DND-41 (cell line): ENCODE measurements around the gene TTLL3.
A peak's percentile ranks its signal among the peaks of the same experiment; 100 is the strongest.

Source experiments
- ATAC-seq: fragments of 200-7000 bp; cut with Tn5 transposase; 3 replicates; pipeline ENCODE4 v1.9.1; 2021; ENCODE audit warnings: low read depth; ENCODE audit not compliant: insufficient read depth
- DNase-seq: peaks from one replicate; pipeline ENCODE4 v3.0.0-alpha.2; 2020
- H2AFZ ChIP-seq: 2 replicates; pipeline ENCODE4 v1.6.0; 2012; ENCODE audit warnings: low read depth, low read length
- H3K27ac ChIP-seq: 2 replicates; pipeline ENCODE4 v1.5.1; 2012; ENCODE audit warnings: low read length, inconsistent platforms
- H3K27me3 ChIP-seq: fragments of 200-600 bp; sonication (generic); 2 replicates; pipeline ENCODE4 v1.6.0; 2012; ENCODE audit warnings: low read length, mild to moderate bottlenecking, inconsistent platforms; ENCODE audit not compliant: insufficient read depth, poor library complexity
- H3K36me3 ChIP-seq: 2 replicates; pipeline ENCODE4 v1.5.1; 2012; ENCODE audit warnings: low read length, inconsistent platforms; ENCODE audit not compliant: insufficient read depth
- H3K4me1 ChIP-seq: 2 replicates; pipeline ENCODE4 v1.5.1; 2012; ENCODE audit warnings: mild to moderate bottlenecking, low read length; ENCODE audit not compliant: insufficient read depth
- H3K4me2 ChIP-seq: 2 replicates; pipeline ENCODE4 v1.6.0; 2012; ENCODE audit warnings: mild to moderate bottlenecking, moderate library complexity, low read length, inconsistent platforms; ENCODE audit not compliant: insufficient read depth
- H3K4me3 ChIP-seq, 2 experiments: fragments of 200-600 bp in 1 of 2; shearing (Covaris generic) in 1 of 2; 2 replicates each; pipeline ENCODE4 v1.5.1; 2012 to 2016; ENCODE audit warnings: inconsistent platforms in 2 of 2, low read length in 2 of 2, mild to moderate bottlenecking in 2 of 2, low read depth in 1 of 2, moderate library complexity in 1 of 2
- H3K79me2 ChIP-seq: 2 replicates; pipeline ENCODE4 v1.6.0; 2012; ENCODE audit warnings: low read length, inconsistent platforms; ENCODE audit not compliant: insufficient read depth
- H3K9ac ChIP-seq: 2 replicates; pipeline ENCODE4 v1.6.0; 2012; ENCODE audit warnings: low read depth, mild to moderate bottlenecking, inconsistent platforms, low read length, moderate library complexity
- H3K9me3 ChIP-seq: 2 replicates; pipeline ENCODE4 v1.5.1; 2012; ENCODE audit warnings: low read length, moderate library complexity, mild to moderate bottlenecking, inconsistent platforms; ENCODE audit not compliant: insufficient read depth, severe bottlenecking
- H4K20me1 ChIP-seq: 2 replicates; pipeline ENCODE4 v1.6.0; 2012; ENCODE audit warnings: low read length; ENCODE audit not compliant: insufficient read depth
- EZH2 ChIP-seq: IDR thresholded peaks from 3 replicates; pipeline ENCODE4 v1.6.1; 2012; ENCODE audit warnings: borderline replicate concordance, low read depth, mild to moderate bottlenecking, moderate library complexity, low read length, inconsistent platforms; ENCODE audit not compliant: severe bottlenecking
- TF ChIP-seq, protein P1 (sequence below): IDR thresholded peaks from 2 replicates; pipeline ENCODE4 v1.5.1; 2012; ENCODE audit warnings: borderline replicate concordance, low read length, moderate library complexity, mild to moderate bottlenecking; ENCODE audit not compliant: poor library complexity, severe bottlenecking; ENCODE audit errors: extremely low read depth

Gene TTLL3

DNA sequence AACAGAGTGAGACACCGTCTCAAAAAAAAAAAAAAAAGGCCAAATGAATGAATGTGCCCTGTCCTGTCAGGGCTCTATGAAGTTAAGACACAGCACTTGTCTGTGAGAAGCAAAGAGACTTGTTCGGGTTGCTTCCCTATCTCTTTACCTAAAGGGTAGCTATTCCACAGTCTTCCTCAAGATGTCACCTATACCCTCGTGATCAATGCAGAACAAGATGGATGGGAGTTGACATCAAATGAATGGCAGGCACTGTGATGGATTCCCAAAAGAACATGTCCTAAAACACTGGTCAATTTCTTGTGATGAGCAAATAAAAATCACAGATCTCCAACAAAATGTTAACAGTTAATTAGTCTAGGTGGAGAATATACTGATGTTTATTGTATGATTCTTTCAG is 27.3 kb upstream of the TTLL3 start:
- ATAC-seq (no peak), DNase-seq (no peak)
- Histone ChIP-seq H2AFZ (no peak overlapping the region), H3K4me1 (peaks cover 28% of the 10 kb centered on the region), H3K36me3 (peaks cover 48% of the 10 kb centered on the region), H4K20me1 (peaks cover 22% of the 10 kb centered on the region), H3K79me2 (no peaks in the 10 kb centered on the region), H3K4me2 (no peak overlapping the region), H3K4me3 (no peak overlapping the region), H3K27me3 (no peaks in the 10 kb centered on the region), H3K9me3 (no peaks in the 10 kb centered on the region), H3K9ac (no peak overlapping the region), H3K27ac (no peak overlapping the region)
- no peak for TF ChIP-seq EZH2
- TF ChIP-seq, protein P1, sequence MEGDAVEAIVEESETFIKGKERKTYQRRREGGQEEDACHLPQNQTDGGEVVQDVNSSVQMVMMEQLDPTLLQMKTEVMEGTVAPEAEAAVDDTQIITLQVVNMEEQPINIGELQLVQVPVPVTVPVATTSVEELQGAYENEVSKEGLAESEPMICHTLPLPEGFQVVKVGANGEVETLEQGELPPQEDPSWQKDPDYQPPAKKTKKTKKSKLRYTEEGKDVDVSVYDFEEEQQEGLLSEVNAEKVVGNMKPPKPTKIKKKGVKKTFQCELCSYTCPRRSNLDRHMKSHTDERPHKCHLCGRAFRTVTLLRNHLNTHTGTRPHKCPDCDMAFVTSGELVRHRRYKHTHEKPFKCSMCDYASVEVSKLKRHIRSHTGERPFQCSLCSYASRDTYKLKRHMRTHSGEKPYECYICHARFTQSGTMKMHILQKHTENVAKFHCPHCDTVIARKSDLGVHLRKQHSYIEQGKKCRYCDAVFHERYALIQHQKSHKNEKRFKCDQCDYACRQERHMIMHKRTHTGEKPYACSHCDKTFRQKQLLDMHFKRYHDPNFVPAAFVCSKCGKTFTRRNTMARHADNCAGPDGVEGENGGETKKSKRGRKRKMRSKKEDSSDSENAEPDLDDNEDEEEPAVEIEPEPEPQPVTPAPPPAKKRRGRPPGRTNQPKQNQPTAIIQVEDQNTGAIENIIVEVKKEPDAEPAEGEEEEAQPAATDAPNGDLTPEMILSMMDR: peak; percentile 45

DNA sequence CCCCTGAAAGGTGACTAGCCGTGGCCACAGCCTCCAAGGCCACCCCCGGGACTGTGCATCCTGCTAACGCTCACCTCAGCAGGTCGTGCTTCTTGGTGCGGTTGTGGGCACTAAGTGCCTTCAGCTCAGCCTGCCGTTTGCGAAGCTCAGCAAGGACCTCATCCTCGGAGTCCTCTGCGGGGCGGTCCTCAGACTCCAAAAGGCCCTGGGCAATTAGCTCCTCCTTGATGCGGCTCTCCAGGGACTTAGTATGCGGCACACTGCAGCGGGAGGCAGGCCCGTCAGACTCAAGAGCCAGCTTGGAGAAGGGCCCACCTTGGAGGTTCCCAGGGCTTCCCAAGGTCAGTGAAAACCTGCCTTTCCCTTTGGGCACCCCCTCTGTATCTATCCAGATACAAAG is 26.1 kb upstream of the TTLL3 start:
- H3K4me1 ChIP-seq: peaks cover 26% of the 10 kb centered on the region
- no peak overlapping the region for H2AFZ ChIP-seq
- H3K79me2 ChIP-seq: no peaks in the 10 kb centered on the region
- H3K9ac ChIP-seq: no peak overlapping the region
- DNase-seq (no peak), ATAC-seq (no peak)
- H4K20me1 ChIP-seq: peaks cover 16% of the 10 kb centered on the region
- H3K36me3 ChIP-seq: peaks cover 48% of the 10 kb centered on the region
- no peaks in the 10 kb centered on the region for H3K9me3 ChIP-seq
- no peak overlapping the region for H3K4me3 ChIP-seq
- no peak for TF ChIP-seq EZH2
- TF ChIP-seq, protein P1: no peak
- no peak overlapping the region for H3K27ac ChIP-seq
- no peak overlapping the region for H3K4me2 ChIP-seq
- H3K27me3 ChIP-seq: no peaks in the 10 kb centered on the region

DNA sequence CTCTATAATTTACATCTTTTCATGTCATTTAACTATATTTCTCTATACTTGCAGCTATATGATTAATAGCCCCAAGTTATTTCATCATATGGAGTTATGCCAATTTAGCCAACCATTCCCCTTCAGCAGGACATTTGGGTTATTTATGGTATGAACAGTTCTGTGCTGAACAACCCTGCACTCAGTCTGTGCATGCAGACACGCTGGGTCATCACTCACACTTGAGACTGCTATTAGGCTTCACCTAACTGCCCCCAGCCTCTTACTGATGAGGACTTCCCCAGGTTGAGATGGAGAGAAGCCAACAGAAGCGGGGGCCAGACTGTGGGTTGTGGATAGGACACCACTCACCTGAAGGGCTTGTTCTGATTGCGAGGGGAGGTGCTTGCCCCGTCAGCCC is 25.1 kb upstream of the TTLL3 start:
- Histone ChIP-seq H3K4me2 (no peak overlapping the region), H3K4me3 (no peak overlapping the region), H3K9ac (no peak overlapping the region), H3K4me1 (peaks cover 16% of the 10 kb centered on the region), H3K79me2 (no peaks in the 10 kb centered on the region), H3K27me3 (no peaks in the 10 kb centered on the region), H3K36me3 (peaks cover 57% of the 10 kb centered on the region), H3K27ac (no peak overlapping the region), H3K9me3 (no peaks in the 10 kb centered on the region), H2AFZ (no peak overlapping the region), H4K20me1 (peaks cover 7% of the 10 kb centered on the region)
- no peak for ATAC-seq
- no peak for DNase-seq
- no peak for TF ChIP-seq EZH2
- TF ChIP-seq, protein P1: no peak

DNA sequence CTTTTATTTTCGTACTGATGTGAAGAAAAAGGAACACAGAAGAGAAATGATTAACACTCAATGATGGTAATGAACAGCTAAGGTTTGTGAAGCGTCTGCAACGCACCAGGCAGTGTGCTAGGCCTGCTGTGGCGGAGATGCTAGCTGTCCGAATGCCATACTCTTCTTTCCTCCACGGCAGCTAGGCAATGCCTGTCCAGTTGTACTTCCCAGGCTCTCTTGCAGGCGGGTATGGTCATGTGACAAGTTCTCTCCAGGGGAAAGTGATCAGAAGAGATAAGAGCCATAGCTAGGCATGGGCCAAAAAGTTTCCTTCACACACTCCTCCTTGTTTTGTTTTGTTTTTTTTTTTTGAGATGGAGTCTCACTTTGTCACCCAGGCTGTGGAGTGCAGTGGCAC is 24.5 kb upstream of the TTLL3 start:
- no peak overlapping the region for H3K27ac ChIP-seq
- no peak overlapping the region for H3K4me3 ChIP-seq
- TF ChIP-seq EZH2: no peak
- TF ChIP-seq, protein P1: no peak
- no peak for DNase-seq
- no peaks in the 10 kb centered on the region for H3K27me3 ChIP-seq
- H3K4me1 ChIP-seq: peaks cover 10% of the 10 kb centered on the region
- H3K36me3 ChIP-seq: peaks cover 63% of the 10 kb centered on the region
- H3K79me2 ChIP-seq: no peaks in the 10 kb centered on the region
- no peaks in the 10 kb centered on the region for H3K9me3 ChIP-seq
- no peak for ATAC-seq
- H4K20me1 ChIP-seq: peaks cover 1% of the 10 kb centered on the region; the same call in 1 of the 2 replicates
- no peak overlapping the region for H3K9ac ChIP-seq
- no peak overlapping the region for H3K4me2 ChIP-seq
- no peak overlapping the region for H2AFZ ChIP-seq
